ENCODE data around the gene COA5.
A peak's percentile ranks its signal among the peaks of the same experiment; 100 is the strongest.

The COA5 gene, protein sequence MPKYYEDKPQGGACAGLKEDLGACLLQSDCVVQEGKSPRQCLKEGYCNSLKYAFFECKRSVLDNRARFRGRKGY

DNA sequence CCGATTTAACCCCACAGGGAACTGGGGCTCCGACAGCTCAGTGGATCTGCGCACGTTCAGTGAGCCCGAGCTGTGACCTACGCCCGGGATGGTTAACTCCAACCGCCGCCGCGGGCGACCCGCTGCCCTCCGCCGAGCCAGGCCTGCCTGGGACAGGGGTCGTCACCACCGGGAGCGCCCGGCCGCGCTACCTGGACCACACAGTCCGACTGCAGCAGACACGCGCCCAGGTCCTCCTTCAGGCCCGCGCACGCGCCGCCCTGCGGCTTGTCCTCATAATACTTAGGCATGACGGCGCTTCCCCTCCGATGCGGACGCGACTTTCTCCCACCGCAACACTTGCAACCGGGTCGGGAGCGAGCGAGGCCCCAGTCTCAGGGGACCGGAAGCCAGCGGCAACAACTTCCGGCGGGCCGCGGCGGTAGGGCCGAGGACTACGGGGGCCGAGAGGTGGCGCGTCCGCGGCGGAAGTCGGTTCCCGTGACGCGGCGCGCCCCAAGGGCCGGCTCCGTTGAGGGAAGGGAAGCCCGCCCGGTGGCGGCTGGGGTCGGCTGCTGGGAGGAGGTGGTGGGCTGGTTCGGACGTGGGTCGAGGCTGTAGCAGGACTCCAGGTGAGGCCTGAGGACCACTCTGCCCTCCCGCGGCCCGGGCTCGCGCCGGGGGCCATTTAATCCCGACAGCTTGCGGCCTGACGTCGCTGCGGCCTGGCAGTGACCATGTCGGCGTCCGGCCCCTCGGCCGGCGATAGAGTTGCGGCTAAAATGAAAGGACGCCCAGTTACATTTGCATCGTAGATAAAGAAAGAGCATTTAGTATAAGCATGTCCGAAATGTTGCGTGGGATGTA is at the start of gene COA5, which contains the start of gene UNC50:
Gene COA5, minus strand, starts transcription at position 397 of the 846 bp plus-strand sequence. Its CDS starts 107 bp downstream, at position 290.
Gene UNC50, plus strand, starts transcription at position 474 of the 846 bp plus-strand sequence. CDS start 1,171 bp downstream, outside the sequence.
- peak within 1 kb of the TSS; percentile 77 for H3K4me3 ChIP-seq (ENCODE audit: low read length)
- DNase-seq (ENCODE audit: low read depth), result peak; percentile 91
- TF ChIP-seq, protein P1, sequence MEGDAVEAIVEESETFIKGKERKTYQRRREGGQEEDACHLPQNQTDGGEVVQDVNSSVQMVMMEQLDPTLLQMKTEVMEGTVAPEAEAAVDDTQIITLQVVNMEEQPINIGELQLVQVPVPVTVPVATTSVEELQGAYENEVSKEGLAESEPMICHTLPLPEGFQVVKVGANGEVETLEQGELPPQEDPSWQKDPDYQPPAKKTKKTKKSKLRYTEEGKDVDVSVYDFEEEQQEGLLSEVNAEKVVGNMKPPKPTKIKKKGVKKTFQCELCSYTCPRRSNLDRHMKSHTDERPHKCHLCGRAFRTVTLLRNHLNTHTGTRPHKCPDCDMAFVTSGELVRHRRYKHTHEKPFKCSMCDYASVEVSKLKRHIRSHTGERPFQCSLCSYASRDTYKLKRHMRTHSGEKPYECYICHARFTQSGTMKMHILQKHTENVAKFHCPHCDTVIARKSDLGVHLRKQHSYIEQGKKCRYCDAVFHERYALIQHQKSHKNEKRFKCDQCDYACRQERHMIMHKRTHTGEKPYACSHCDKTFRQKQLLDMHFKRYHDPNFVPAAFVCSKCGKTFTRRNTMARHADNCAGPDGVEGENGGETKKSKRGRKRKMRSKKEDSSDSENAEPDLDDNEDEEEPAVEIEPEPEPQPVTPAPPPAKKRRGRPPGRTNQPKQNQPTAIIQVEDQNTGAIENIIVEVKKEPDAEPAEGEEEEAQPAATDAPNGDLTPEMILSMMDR (IDR thresholded peaks at IDR 0.05; ENCODE audit: insufficient read depth, low read depth, low read length, missing control alignments), result no peak

DNA sequence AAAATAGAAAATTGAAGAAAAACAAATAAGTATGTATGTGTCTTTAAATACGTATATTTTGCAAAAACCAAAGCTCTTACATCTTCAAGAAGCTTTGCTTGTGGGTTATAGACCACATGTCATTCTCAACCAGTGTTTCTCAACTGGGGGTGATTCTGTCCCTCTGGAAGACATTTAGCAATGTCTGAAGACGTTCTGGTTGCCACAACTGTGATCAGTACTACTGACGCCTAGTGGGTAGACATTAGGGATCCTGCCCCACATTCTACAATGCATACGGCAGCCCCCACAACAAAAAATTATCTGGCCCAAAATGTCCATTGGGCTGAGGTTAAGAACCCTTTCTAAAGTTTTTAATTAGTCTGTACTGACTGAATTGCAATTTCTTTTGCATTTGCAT is 48.5 kb upstream of the COA5 start:
- no peak for DNase-seq (ENCODE audit: low read depth)
- TF ChIP-seq, protein P1 (IDR thresholded peaks at IDR 0.05; ENCODE audit: insufficient read depth, low read depth, low read length, missing control alignments), result no peak
- no peak overlapping the region for H3K4me3 ChIP-seq (ENCODE audit: low read length)

DNA sequence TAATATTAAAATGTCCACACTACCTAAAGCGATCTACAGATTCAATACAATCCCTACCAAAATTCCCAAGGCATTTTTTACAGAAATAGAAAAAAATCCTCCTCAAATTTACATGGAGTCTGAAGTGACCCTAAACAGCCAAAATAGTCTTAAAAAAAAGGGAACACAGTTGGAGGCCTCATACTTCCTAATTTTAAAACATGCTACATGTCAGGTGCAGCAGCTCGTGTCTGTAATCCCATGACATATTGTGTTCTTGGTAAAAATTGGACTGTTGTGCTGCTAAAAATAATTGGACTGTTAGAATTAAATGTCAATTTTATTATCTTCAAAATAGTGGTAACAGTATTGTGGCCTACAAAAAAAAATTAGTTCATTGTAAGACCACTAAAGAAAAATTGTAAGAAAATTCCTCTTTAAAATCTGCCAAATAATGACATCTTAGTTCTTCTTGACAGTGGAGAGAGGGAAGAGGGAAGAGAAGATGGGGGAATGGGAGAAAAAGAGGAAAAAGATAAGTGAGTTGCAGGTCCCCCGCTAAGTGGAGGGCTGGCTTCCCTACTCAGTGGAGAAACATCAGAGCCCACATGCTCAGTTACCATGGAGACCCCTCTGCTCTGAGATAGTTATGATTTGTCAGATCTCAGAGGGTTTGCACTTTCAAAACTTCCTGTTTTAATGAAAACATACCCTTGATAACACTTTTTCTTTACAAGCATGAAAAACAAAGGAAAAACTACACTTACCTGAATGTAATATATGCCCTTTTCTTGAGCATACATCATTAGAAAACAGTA is 46.6 kb upstream of the COA5 start:
- no peak overlapping the region for H3K4me3 ChIP-seq (ENCODE audit: low read length)
- DNase-seq (ENCODE audit: low read depth), result no peak
- TF ChIP-seq, protein P1 (IDR thresholded peaks at IDR 0.05; ENCODE audit: insufficient read depth, low read depth, low read length, missing control alignments), result no peak

DNA sequence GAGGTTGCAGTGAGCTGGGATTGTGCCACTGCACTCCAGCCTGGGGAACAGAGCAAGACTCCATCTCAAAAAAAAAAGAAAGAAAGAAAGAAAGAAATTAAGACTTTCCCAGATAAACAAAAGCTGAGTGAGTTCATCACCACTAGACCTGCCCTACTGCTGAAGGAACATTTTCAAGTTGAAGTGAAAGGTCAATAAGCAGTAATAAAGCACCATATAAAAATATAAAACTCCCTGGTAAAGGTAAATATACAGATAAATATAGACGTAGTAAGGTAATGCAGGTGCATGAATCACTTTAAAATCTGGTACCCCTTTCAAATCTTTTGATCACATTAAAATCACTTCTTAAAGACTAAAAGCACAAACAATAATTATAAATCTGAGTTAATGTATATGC is 42.7 kb upstream of the COA5 start:
- TF ChIP-seq, protein P1 (IDR thresholded peaks at IDR 0.05; ENCODE audit: insufficient read depth, low read depth, low read length, missing control alignments), result no peak
- no peak overlapping the region for H3K4me3 ChIP-seq (ENCODE audit: low read length)
- no peak for DNase-seq (ENCODE audit: low read depth)

DNA sequence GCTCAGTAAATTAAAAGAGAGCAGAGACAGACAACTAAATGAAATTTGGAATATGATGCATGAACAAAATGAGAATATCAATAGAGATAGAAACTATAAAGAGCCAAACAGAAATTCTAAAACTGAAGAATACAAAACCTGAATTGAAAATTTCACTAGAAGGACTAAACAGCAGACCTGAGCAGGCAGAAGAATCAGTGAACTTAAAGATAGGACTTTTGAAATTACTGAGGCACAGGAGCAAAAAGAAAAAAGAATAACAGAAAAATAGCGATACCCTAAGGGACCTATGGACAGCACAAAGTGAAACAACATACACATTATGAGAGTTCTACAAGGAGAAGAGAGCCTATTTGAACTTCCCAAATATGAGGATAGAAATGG is 41.7 kb upstream of the COA5 start:
- DNase-seq (ENCODE audit: low read depth), result no peak
- TF ChIP-seq, protein P1 (IDR thresholded peaks at IDR 0.05; ENCODE audit: insufficient read depth, low read depth, low read length, missing control alignments), result no peak
- no peak overlapping the region for H3K4me3 ChIP-seq (ENCODE audit: low read length)

DNA sequence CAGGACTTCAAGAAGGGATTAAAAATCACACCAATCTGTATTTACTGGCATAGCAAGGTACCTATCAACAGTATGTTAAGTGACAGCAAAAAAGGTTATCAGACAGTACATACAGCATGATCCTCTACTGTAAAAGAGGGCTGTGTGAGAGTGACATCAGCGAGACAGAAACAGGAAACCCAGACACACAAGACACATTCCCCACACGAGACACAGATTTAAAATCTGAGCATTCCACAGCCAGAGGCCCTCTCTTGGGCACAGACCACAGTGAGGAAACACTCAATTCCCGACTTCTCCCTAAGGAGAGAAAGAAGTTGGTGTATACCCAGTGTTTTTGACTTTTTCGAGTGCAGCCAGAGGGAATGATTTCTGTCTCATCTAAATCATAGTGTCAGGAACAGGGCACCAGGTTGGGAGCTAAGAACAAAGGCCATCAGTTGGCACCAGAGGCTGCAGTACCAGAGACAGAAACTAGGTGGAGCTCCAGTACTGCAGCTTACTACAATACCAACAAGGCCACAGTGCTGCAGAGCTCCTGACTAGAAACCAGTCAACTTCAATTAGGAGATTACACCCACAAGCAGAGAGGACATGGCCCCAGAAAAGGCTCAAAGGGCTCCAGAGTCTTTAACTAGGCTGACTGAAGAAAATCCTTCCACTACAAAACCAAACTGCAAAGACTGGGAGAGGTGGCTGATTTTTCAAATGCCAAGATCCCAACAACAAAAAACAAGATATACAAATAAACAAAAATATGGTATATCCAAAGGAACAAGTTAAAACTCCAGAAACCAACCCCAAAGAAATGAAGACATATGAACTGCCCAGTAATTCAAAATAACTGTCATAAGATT is 41.1 kb upstream of the COA5 start:
- peak; percentile 83 for DNase-seq (ENCODE audit: low read depth)
- TF ChIP-seq, protein P1 (IDR thresholded peaks at IDR 0.05; ENCODE audit: insufficient read depth, low read depth, low read length, missing control alignments), result peak; percentile 100
- H3K4me3 ChIP-seq (ENCODE audit: low read length), result no peak overlapping the region
